PFSK-1 (cell line): Measurements from ENCODE around the gene N4BP3.
A peak's percentile ranks its signal among the peaks of the same experiment; 100 is the strongest.

Experiments used
- FOXP2 ChIP-seq: optimal IDR thresholded peaks from 2 replicates; pipeline ENCODE3; 2011; ENCODE audit warnings: borderline replicate concordance, control low read depth, inconsistent platforms; ENCODE audit not compliant: insufficient read depth; ENCODE audit errors: extremely low read length, extremely low read depth
- POLR2AphosphoS5 ChIP-seq: IDR thresholded peaks from 2 replicates; pipeline ENCODE4 v1.6.1; 2012; ENCODE audit warnings: low read depth, mild to moderate bottlenecking, control low read depth, low read length, moderate library complexity
- REST ChIP-seq, 2 experiments: IDR thresholded peaks; 2 replicates each; pipeline versions ENCODE4 v1.6.1 to v1.8.0; 2011 to 2012; ENCODE audit warnings: low read depth in 2 of 2, low read length in 2 of 2, control low read depth in 1 of 2, inconsistent platforms in 1 of 2, mild to moderate bottlenecking in 1 of 2, moderate library complexity in 1 of 2; ENCODE audit not compliant: insufficient read depth in 1 of 2
- SIN3A ChIP-seq: IDR thresholded peaks from 2 replicates; pipeline ENCODE4 v1.6.1; 2012; ENCODE audit warnings: mild to moderate bottlenecking, low read length, moderate library complexity, borderline replicate concordance; ENCODE audit not compliant: insufficient read depth
- TAF1 ChIP-seq: IDR thresholded peaks from 2 replicates; pipeline ENCODE4 v1.6.1; 2012; ENCODE audit warnings: low read length, control low read depth, borderline replicate concordance; ENCODE audit not compliant: insufficient read depth

The N4BP3 gene

GRCh38 chr5:178160176-178160575 is 46.8 kb downstream of the N4BP3 start:
- TF ChIP-seq REST (IDR thresholded peaks at IDR 0.05; ENCODE audit: insufficient read depth in 1 of 2, low read depth in 2 of 2, low read length in 2 of 2) (no peak), FOXP2 (no peak), SIN3A (no peak), TAF1 (no peak), POLR2AphosphoS5 (no peak)

- TF ChIP-seq TAF1 (no peak), FOXP2 (no peak), REST (IDR thresholded peaks at IDR 0.05; ENCODE audit: insufficient read depth in 1 of 2, low read depth in 2 of 2, low read length in 2 of 2) (no peak), SIN3A (no peak)
Measured at GRCh38 chr5:178162481-178162880, 49.1 kb downstream of the N4BP3 start.

- TF ChIP-seq SIN3A = no peak
- TF ChIP-seq FOXP2 = peak; percentile 68
- no peak for TF ChIP-seq TAF1
Measured at GRCh38 chr5:178163772-178164735, 50.7 kb downstream of the N4BP3 start.

GRCh38 chr5:178165581-178165980 is 52.2 kb downstream of the N4BP3 start:
- TF ChIP-seq SIN3A (no peak), FOXP2 (no peak), POLR2AphosphoS5 (no peak), TAF1 (no peak), REST (IDR thresholded peaks at IDR 0.05; ENCODE audit: insufficient read depth in 1 of 2, low read depth in 2 of 2, low read length in 2 of 2) (no peak)

GRCh38 chr5:178170455-178170854 is 57.1 kb downstream of the N4BP3 start:
- TF ChIP-seq POLR2AphosphoS5 (no peak), SIN3A (no peak), REST (IDR thresholded peaks at IDR 0.05; ENCODE audit: insufficient read depth in 1 of 2, low read depth in 2 of 2, low read length in 2 of 2) (no peak)
